GM12875 (cell line): Measurements from ENCODE around the gene FOXO1.

Experiments used
- H3K4me3 ChIP-seq: one replicate; pipeline ENCODE4 v1.5.1; 2011; ENCODE audit warnings: low read depth, low read length, control low read depth
- TF ChIP-seq, protein P1 (sequence below): IDR thresholded peaks from 2 replicates; pipeline ENCODE4 v1.5.1; 2011; ENCODE audit warnings: low read depth, mild to moderate bottlenecking, control low read depth, inconsistent platforms, low read length, moderate library complexity, borderline replicate concordance; ENCODE audit not compliant: insufficient read depth

The FOXO1 gene

DNA sequence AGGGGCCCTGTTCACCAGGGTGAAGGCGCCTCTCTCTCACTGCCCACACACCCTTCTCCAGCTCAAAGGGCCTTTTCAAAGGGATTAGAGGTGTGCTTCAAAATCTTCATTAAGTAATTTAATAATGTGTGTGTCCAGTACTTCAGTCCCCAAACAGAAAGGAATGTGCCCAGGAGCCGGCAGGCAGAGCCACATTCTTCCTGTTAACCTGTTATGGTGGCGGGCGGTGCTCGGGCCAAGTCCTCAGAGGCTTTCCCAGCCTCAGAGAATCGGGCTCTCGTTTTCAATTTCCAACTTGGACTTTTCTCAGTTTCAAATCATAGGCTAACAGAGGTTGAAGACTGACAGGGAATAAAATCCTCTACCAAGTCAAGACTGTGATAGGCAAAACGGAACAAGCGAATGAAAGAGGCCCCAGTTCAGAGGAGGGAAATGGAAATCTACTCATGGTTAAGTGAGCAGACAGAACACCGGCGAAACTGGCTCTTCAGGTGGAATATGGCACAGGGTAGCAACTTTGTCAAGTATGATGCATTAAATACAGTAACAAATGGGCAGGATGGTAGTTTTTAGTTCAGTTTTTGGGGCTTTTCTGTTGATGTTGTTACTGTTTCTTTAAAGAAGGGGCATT is 68.6 kb downstream of the FOXO1 start:
- TF ChIP-seq, protein P1, sequence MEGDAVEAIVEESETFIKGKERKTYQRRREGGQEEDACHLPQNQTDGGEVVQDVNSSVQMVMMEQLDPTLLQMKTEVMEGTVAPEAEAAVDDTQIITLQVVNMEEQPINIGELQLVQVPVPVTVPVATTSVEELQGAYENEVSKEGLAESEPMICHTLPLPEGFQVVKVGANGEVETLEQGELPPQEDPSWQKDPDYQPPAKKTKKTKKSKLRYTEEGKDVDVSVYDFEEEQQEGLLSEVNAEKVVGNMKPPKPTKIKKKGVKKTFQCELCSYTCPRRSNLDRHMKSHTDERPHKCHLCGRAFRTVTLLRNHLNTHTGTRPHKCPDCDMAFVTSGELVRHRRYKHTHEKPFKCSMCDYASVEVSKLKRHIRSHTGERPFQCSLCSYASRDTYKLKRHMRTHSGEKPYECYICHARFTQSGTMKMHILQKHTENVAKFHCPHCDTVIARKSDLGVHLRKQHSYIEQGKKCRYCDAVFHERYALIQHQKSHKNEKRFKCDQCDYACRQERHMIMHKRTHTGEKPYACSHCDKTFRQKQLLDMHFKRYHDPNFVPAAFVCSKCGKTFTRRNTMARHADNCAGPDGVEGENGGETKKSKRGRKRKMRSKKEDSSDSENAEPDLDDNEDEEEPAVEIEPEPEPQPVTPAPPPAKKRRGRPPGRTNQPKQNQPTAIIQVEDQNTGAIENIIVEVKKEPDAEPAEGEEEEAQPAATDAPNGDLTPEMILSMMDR, result no peak
- H3K4me3 ChIP-seq, result no peak overlapping the region

- TF ChIP-seq, protein P1, result no peak
- H3K4me3 ChIP-seq, result no peak overlapping the region
Measured at GRCh38 chr13:40596484-40596883, 70.0 kb downstream of the FOXO1 start.

- TF ChIP-seq, protein P1, result no peak
- no peak overlapping the region for H3K4me3 ChIP-seq
Measured at GRCh38 chr13:40595693-40596092, 70.7 kb downstream of the FOXO1 start.

- TF ChIP-seq, protein P1, result no peak
- no peak overlapping the region for H3K4me3 ChIP-seq
Measured at GRCh38 chr13:40592035-40592434, 74.4 kb downstream of the FOXO1 start.

GRCh38 chr13:40591091-40591490 is 75.3 kb downstream of the FOXO1 start:
- TF ChIP-seq, protein P1, result no peak
- no peak overlapping the region for H3K4me3 ChIP-seq

GRCh38 chr13:40590112-40590862 is 76.2 kb downstream of the FOXO1 start:
- TF ChIP-seq, protein P1, result no peak
- H3K4me3 ChIP-seq, result no peak overlapping the region
